ENCODE results near the gene NPIPA7. TPM values are rescaled to one million over a fixed set of nuclear protein-coding genes. Genes with fewer than 3 reads are reported as not detected.
"Not testable (repeated sequence)": the region's sequence is repeated elsewhere in the genome, so short reads cannot be mapped to it uniquely, and the experiment has no call there.

Gene NPIPA7
- total RNA-seq, 2 experiments from 2014 or later, result 6.5 to 7.9 TPM

DNA sequence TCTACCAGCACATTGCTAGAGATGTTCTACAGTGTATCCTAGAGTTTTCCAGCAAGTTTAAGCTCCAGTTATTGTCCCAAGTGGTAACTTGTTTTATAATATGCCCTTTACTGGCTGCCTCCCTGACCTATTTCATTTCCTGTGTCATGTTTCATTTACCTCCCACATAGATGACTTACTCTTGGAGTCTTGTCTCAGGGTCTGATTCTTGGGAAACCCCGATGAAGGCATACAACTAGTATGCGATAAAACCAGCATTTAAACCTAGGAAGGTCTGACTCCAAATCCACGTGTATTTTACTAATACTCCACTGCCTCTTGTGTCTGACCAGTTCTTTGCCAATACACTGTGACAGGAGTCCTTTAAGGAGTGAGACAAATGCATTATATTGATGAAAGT is 55.8 kb downstream of the NPIPA7 start:
- H3K9me3 Mint-ChIP-seq (ENCODE audit: insufficient read depth); H3K27me3 Mint-ChIP-seq (ENCODE audit: low read depth); POLR2A ChIA-PET; DNase-seq; ATAC-seq; H3K4me3 Mint-ChIP-seq; CTCF ChIA-PET; H3K36me3 Mint-ChIP-seq (ENCODE audit: low read depth); H3K27ac Mint-ChIP-seq; H3K4me1 Mint-ChIP-seq (ENCODE audit: low read depth): not testable (repeated sequence)

DNA sequence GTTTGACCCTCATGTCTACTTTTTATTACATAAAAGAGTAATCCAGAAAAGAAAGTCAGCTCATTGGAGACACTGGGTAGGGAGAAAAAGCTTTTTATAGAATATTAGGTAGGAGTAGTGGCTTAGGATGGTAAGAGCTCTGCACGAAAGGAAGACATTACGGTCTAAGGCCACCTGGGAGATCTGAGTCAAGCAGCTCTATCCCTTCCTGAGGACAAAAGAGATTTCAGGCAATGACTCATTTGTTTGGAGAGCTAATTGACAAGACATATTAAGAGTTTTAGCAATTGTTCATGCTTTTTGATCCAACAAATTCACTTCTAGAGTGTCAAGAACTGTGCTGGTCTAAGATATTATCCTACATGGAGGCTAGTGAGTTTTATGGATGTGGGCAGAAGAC is 62.5 kb downstream of the NPIPA7 start:
- H3K9me3 Mint-ChIP-seq (ENCODE audit: insufficient read depth); H3K27me3 Mint-ChIP-seq (ENCODE audit: low read depth); H3K36me3 Mint-ChIP-seq (ENCODE audit: low read depth); H3K27ac Mint-ChIP-seq; CTCF ChIA-PET; DNase-seq; H3K4me1 Mint-ChIP-seq (ENCODE audit: low read depth); POLR2A ChIA-PET; H3K4me3 Mint-ChIP-seq; ATAC-seq: not testable (repeated sequence)

Small RNA genes lying within 50 kb of the gene (microRNA-seq; reads per million reads assigned to microRNA genes)
- gene MIR6511A3 (not detected), gene MIR6770-2 (not detected)

Other genes with a start within 250 kb of the NPIPA7 start
- gene ABCC6, start 155.6 kb upstream of the NPIPA7 start, total RNA-seq, result not detected
- 10 to 100 TPM; 28.4 to 29.0 TPM for gene NOMO3, start 146.6 kb upstream of the NPIPA7 start, total RNA-seq